Left lung (tissue), 10 donors: ENCODE data around the gene GRHL3. TPM values are rescaled to one million over a fixed set of nuclear protein-coding genes. Genes with fewer than 3 reads are reported as not detected.
"Not testable (repeated sequence)": the region's sequence is repeated elsewhere in the genome, so short reads cannot be mapped to it uniquely, and the experiment has no call there.

Experiments used
- ATAC-seq: fragments of 200-7000 bp; cut with Tn5 transposase; one replicate; pipeline ENCODE4 v1.9.1; 2020; ENCODE audit warnings: moderate library complexity
- DNase-seq, 4 donors: peaks; one replicate each; pipeline ENCODE4 v3.0.0-alpha.2; 2013 to 2020
- H3K27ac ChIP-seq, 2 donors: fragments of 200-600 bp; sonication (generic) in 1 of 2; one replicate each; pipeline versions ENCODE4 v1.5.0 to v1.8.0; 2020 to 2021
- H3K27me3 ChIP-seq, 2 donors: fragments of 200-600 bp; sonication (generic) in 1 of 2; one replicate each; pipeline versions ENCODE4 v1.5.0 to v1.8.0; 2020 to 2021
- H3K36me3 ChIP-seq, 2 donors: fragments of 200-600 bp; sonication (generic) in 1 of 2; one replicate each; pipeline versions ENCODE4 v1.5.0 to v1.8.0; 2020 to 2021
- H3K4me1 ChIP-seq, 2 donors: fragments of 200-600 bp; one replicate each; pipeline ENCODE4 v1.8.0; 2021
- H3K4me3 ChIP-seq, 2 donors: fragments of 200-600 bp; sonication (generic) in 1 of 2; one replicate each; pipeline versions ENCODE4 v1.5.0 to v1.8.0; 2020 to 2021; ENCODE audit warnings: mild to moderate bottlenecking in 1 of 2
- H3K9me3 ChIP-seq, 2 donors: fragments of 200-600 bp; sonication (generic) in 1 of 2; one replicate each; pipeline versions ENCODE4 v1.5.0 to v1.8.0; 2020 to 2021
- CTCF ChIP-seq, 2 donors: fragments of 200-600 bp; sonication (generic) in 1 of 2; IDR thresholded peaks; one replicate each; pipeline versions ENCODE4 v1.5.0 to v1.8.0; 2021; ENCODE audit warnings: antibody characterized with exemption in 2 of 2
- intact Hi-C, 2 donors: fragments of 100-400 bp; cut with DNase I; formaldehyde crosslinking; loops; one replicate each; pipeline versions ENCODE4 v1.11.2 to v1.14.2; 2022
- polyA plus RNA-seq, 6 donors: library from polyadenylated mRNA; unstranded; fragments of 120-200 nt; gene quantifications; one replicate each; pipeline ENCODE4 v1.2.1, GENCODE V29; 2013; ENCODE audit not compliant: insufficient read length in 6 of 6
- total RNA-seq, 2 donors: library from RNA; stranded (reverse); fragmentation: NEBNext Ultra II Directional; extraction: Animal tissue kit (Norgen Biotek cat#: 25700); gene quantifications; one replicate each; pipeline ENCODE4 v1.2.1, GENCODE V29; 2021
- donor health status: DM: no; HTN: yes; CAD: no.
- donor health status: DM: no; HTN: no; CAD: no.

GRHL3 gene
- total and polyA plus RNA-seq, 8 donors, result 0.20 to 1.6 (median 0.31) TPM; not detected in 1

GRCh38 chr1:24283326-24284155 is 35.6 kb upstream of the GRHL3 start:
- Histone ChIP-seq H3K27ac (no peak overlapping the region), H3K4me1 (peaks cover 0 to 3% of the 10 kb centered on the region in 2 donors), H3K27me3 (peaks cover 0 to 22% of the 10 kb centered on the region in 2 donors), H3K9me3 (no peaks in the 10 kb centered on the region), H3K4me3 (no peak overlapping the region), H3K36me3 (no peaks in the 10 kb centered on the region)
- intact Hi-C loops, result no loop called here
- DNase-seq, result no peak
- no peak for TF ChIP-seq CTCF (IDR thresholded peaks at IDR 0.05)
- no peak for ATAC-seq

GRCh38 chr1:24284156-24284471 is 35.0 kb upstream of the GRHL3 start:
- Histone ChIP-seq H3K27me3 (peaks cover 0 to 17% of the 10 kb centered on the region in 2 donors), H3K4me3 (no peak overlapping the region), H3K27ac (no peak overlapping the region), H3K9me3 (no peaks in the 10 kb centered on the region), H3K36me3 (no peaks in the 10 kb centered on the region), H3K4me1 (peaks cover 0 to 3% of the 10 kb centered on the region in 2 donors)
- TF ChIP-seq CTCF (IDR thresholded peaks at IDR 0.05), result no peak
- ATAC-seq (no peak), DNase-seq (no peak)
- intact Hi-C loops, result no loop called here

GRCh38 chr1:24285231-24285630 is 33.9 kb upstream of the GRHL3 start:
- no peak for ATAC-seq
- Histone ChIP-seq H3K27me3 (peaks cover 0 to 6% of the 10 kb centered on the region in 2 donors), H3K4me1 (peaks cover 3 to 4% of the 10 kb centered on the region in 2 donors), H3K36me3 (no peaks in the 10 kb centered on the region), H3K9me3 (no peaks in the 10 kb centered on the region), H3K27ac (no peak overlapping the region), H3K4me3 (no peak overlapping the region)
- intact Hi-C loops, result no loop called here
- TF ChIP-seq CTCF (IDR thresholded peaks at IDR 0.05), result no peak
- no peak for DNase-seq

- no peak for DNase-seq
- no peak overlapping the region for H3K27ac ChIP-seq
- intact Hi-C loops, result no loop called here
- no peak for TF ChIP-seq CTCF (IDR thresholded peaks at IDR 0.05)
- peaks cover 0 to 8% of the 10 kb centered on the region in 2 donors for H3K27me3 ChIP-seq
- H3K4me1 ChIP-seq, result peaks cover 3 to 4% of the 10 kb centered on the region in 2 donors
- no peaks in the 10 kb centered on the region for H3K9me3 ChIP-seq
- no peaks in the 10 kb centered on the region for H3K36me3 ChIP-seq
- ATAC-seq, result no peak
- no peak overlapping the region for H3K4me3 ChIP-seq
These were observed 32.7 kb upstream of the GRHL3 start for GRCh38 chr1:24286246-24287010.

GRCh38 chr1:24287779-24288178 is 31.4 kb upstream of the GRHL3 start:
- H3K9me3 ChIP-seq, intact Hi-C loops, DNase-seq, H3K4me3 ChIP-seq, H3K4me1 ChIP-seq, H3K36me3 ChIP-seq, ATAC-seq, H3K27ac ChIP-seq: not testable (repeated sequence)
- H3K27me3 ChIP-seq, result peaks cover 0 to 11% of the 10 kb centered on the region in 2 donors
